HepG2 (cell line): ENCODE results near the gene C2orf81. TPM values are rescaled to one million over a fixed set of nuclear protein-coding genes. Genes with fewer than 3 reads are reported as not detected.

Experiments used
- AFF4 ChIP-seq: sonication (generic); formaldehyde crosslinking; IDR thresholded peaks from 2 replicates; pipeline ENCODE4 v1.4.0; 2020; ENCODE audit warnings: missing genetic modification reagents
- CENPT ChIP-seq: sonication (generic); formaldehyde crosslinking; IDR thresholded peaks from 2 replicates; pipeline ENCODE4 v1.8.0; 2022; ENCODE audit warnings: low read depth, mild to moderate bottlenecking, moderate library complexity, missing genetic modification reagents
- EED ChIP-seq: sonication (generic); formaldehyde crosslinking; IDR thresholded peaks from 2 replicates; pipeline ENCODE4 v1.5.0; 2020; ENCODE audit warnings: mild to moderate bottlenecking, missing genetic modification reagents
- EP300 ChIP-seq, 3 experiments: sonication (generic) in 1 of 3; formaldehyde crosslinking in 1 of 3; IDR thresholded peaks; 2 replicates each; pipeline versions ENCODE4 v1.5.1 to v1.6.1; 2011 to 2020; ENCODE audit warnings: low read depth in 2 of 3, low read length in 2 of 3, borderline replicate concordance in 1 of 3, improper control_type of control experiment in 1 of 3, mild to moderate bottlenecking in 1 of 3, missing genetic modification reagents in 1 of 3, moderate library complexity in 1 of 3
- GATA4 ChIP-seq: sonication (generic); IDR thresholded peaks from 2 replicates; pipeline ENCODE4 v1.6.1; 2016; ENCODE audit warnings: antibody characterized with exemption, low read depth, borderline replicate concordance
- HMGA1 ChIP-seq: sonication (generic); formaldehyde crosslinking; conservative IDR thresholded peaks from 2 replicates; pipeline ENCODE4 v1.4.0; 2020; ENCODE audit warnings: missing genetic modification reagents
- MZF1 ChIP-seq: sonication (generic); formaldehyde crosslinking; IDR thresholded peaks from 2 replicates; pipeline ENCODE4 v1.8.1; 2023; ENCODE audit warnings: mild to moderate bottlenecking, missing genetic modification reagents, borderline replicate concordance
- NRL ChIP-seq: sonication (generic); formaldehyde crosslinking; IDR thresholded peaks from 2 replicates; pipeline ENCODE4 v1.5.0; 2020; ENCODE audit warnings: missing genetic modification reagents, mild to moderate bottlenecking, moderate library complexity, borderline replicate concordance
- POLR2A ChIP-seq, 2 experiments: IDR thresholded peaks; 2 replicates each; pipeline ENCODE4 v1.6.1; 2011; ENCODE audit warnings: low read depth in 2 of 2, low read length in 2 of 2, mild to moderate bottlenecking in 1 of 2, moderate library complexity in 1 of 2; ENCODE audit not compliant: insufficient read depth in 1 of 2
- PRDM15 ChIP-seq: sonication (generic); formaldehyde crosslinking; IDR thresholded peaks from 2 replicates; pipeline ENCODE4 v1.4.0; 2020; ENCODE audit warnings: missing genetic modification reagents
- SRSF9 ChIP-seq: fragments of 200-400 bp; formaldehyde crosslinking; IDR thresholded peaks from 2 replicates; pipeline ENCODE4 v1.6.1; 2018; ENCODE audit warnings: borderline replicate concordance, mild to moderate bottlenecking, low read depth, low read length; ENCODE audit not compliant: insufficient read depth, poor library complexity, severe bottlenecking
- ZBTB21 ChIP-seq: sonication (generic); formaldehyde crosslinking; IDR thresholded peaks from 2 replicates; pipeline ENCODE4 v1.4.0; 2020; ENCODE audit warnings: missing genetic modification reagents
- ZNF282 ChIP-seq: fragments of 450-650 bp; IDR thresholded peaks from 2 replicates; pipeline ENCODE4 v1.6.1; 2018; ENCODE audit not compliant: partially characterized antibody
- ZNF530 ChIP-seq: sonication (generic); formaldehyde crosslinking; IDR thresholded peaks from 2 replicates; pipeline ENCODE4 v1.5.0; 2020; ENCODE audit warnings: low read depth, mild to moderate bottlenecking, missing genetic modification reagents
- ZNF550 ChIP-seq: sonication (generic); formaldehyde crosslinking; IDR thresholded peaks from 2 replicates; pipeline ENCODE4 v1.4.0; 2020; ENCODE audit warnings: mild to moderate bottlenecking, missing genetic modification reagents, borderline replicate concordance
- ZNF790 ChIP-seq: sonication (generic); formaldehyde crosslinking; IDR thresholded peaks from 2 replicates; pipeline ENCODE4 v1.8.0; 2022; ENCODE audit warnings: missing genetic modification reagents, mild to moderate bottlenecking, borderline replicate concordance
- polyA plus RNA-seq, 8 experiments: library from polyadenylated mRNA; depleted of rRNA in 3 of 8; stranded (reverse) in 7 of 8; unstranded in 1 of 8; fragments of >200 nt; fragmentation: Illumina TruSeq in 4 of 8; extraction: Trizol in 4 of 8; gene quantifications; 2 replicates each; pipeline versions ENCODE4 v1.2.1 to v1.2.3, GENCODE V29; 2011 to 2016; ENCODE audit warnings: low read depth in 4 of 8, missing spikeins in 1 of 8, mixed read lengths in 1 of 8; ENCODE audit not compliant: insufficient read depth in 1 of 8
- total RNA-seq, 5 experiments: library from RNA; depleted of rRNA; stranded (reverse); fragments of >200 nt; fragmentation: Illumina TruSeq; extraction: Trizol; gene quantifications; 2 replicates each; pipeline ENCODE4 v1.2.3, GENCODE V29; 2016; ENCODE audit warnings: low read depth in 1 of 5

C2orf81 gene
- total and polyA plus RNA-seq, 2 of the 13 experiments (the other 11 are each of a cell fraction or from before 2014, with no cell fraction given), result 0.15 to 0.17 TPM

GRCh38 chr2:74439373-74439772, 18.0 kb upstream of the C2orf81 start (continued):
- TF ChIP-seq POLR2A (IDR thresholded peaks at IDR 0.05; ENCODE audit: insufficient read depth in 1 of 2, low read depth in 2 of 2, low read length in 2 of 2) (peak in 1 of 2 experiments; percentile 32; a peak in 1 of 4 replicates), AFF4 (CRISPR knock-in tag) (no peak), CENPT (no peak), EED (no peak), NRL (CRISPR knock-in tag) (no peak), ZNF530 (no peak), ZNF282 (no peak), GATA4 (no peak), SRSF9 (no peak), ZNF790 (CRISPR knock-in tag) (0 out of 2 replicates have a peak, but pooled peaks have one; percentile 25), ZNF550 (no peak), HMGA1 (CRISPR knock-in tag) (no peak), ZBTB21 (no peak), PRDM15 (CRISPR knock-in tag) (no peak), MZF1 (CRISPR knock-in tag) (no peak), EP300 (IDR thresholded peaks at IDR 0.05; ENCODE audit: low read depth in 2 of 2, low read length in 2 of 2) (no peak), EP300 (CRISPR knock-in tag; IDR thresholded peaks at IDR 0.05; ENCODE audit: borderline replicate concordance) (no peak)
